SK-N-SH (cell line): ENCODE measurements around the gene AGBL4.

ENCODE experiments used
- GABPA ChIP-seq: IDR thresholded peaks from 2 replicates; pipeline ENCODE4 v1.4.0; 2012; ENCODE audit warnings: low read depth, mild to moderate bottlenecking
- SMC3 ChIP-seq: IDR thresholded peaks from 2 replicates; pipeline ENCODE4 v1.6.1; 2012; ENCODE audit warnings: low read depth, low read length, improper control_type of control experiment
- TF ChIP-seq, protein P1 (sequence below): IDR thresholded peaks from 2 replicates; pipeline ENCODE4; 2012

- TF ChIP-seq, protein P1, sequence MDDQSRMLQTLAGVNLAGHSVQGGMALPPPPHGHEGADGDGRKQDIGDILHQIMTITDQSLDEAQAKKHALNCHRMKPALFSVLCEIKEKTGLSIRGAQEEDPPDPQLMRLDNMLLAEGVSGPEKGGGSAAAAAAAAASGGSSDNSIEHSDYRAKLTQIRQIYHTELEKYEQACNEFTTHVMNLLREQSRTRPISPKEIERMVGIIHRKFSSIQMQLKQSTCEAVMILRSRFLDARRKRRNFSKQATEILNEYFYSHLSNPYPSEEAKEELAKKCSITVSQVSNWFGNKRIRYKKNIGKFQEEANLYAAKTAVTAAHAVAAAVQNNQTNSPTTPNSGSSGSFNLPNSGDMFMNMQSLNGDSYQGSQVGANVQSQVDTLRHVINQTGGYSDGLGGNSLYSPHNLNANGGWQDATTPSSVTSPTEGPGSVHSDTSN = no peak
- TF ChIP-seq SMC3 = no peak
- TF ChIP-seq GABPA = no peak
Measured at GRCh38 chr1:48932366-48932765, 1091.4 kb downstream of the AGBL4 start.
